Endothelial cell of umbilical vein (primary cell): Measurements from ENCODE around the gene DDX11. TPM values are rescaled to one million over a fixed set of nuclear protein-coding genes. Genes with fewer than 3 reads are reported as not detected.
"Not testable (repeated sequence)": the region's sequence is repeated elsewhere in the genome, so short reads cannot be mapped to it uniquely, and the experiment has no call there.

Source experiments
- BruUV-seq: library from RNA; stranded (reverse); fragments of 400-500 nt; replicated peaks from 2 replicates; lab custom pipeline; 2021; lab: Mats Ljungman, UMichigan
- CTCF ChIA-PET: fragments of 300-600, 350-600 bp; sonication (Branson Sonifier 250); formaldehyde crosslinking; loops from one replicate; lab custom pipeline; 2021; ENCODE audit warnings: antibody characterized with exemption, inconsistent platforms; lab: Charles Lee
- POLR2A ChIA-PET: fragments of 300-600, 350-600 bp; sonication (Branson Sonifier 250); formaldehyde crosslinking; loops from one replicate; lab custom pipeline; 2021; ENCODE audit warnings: antibody characterized with exemption, inconsistent platforms; lab: Charles Lee
- DNase-seq: peaks from one replicate; pipeline ENCODE4 v3.0.0-alpha.2; 2011; ENCODE audit warnings: low read depth, low spot score
- FAIRE-seq: peaks from 2 replicates; lab custom pipeline; 2011; peaks lifted over from hg19 to GRCh38; lab: Jason Lieb, UNC
- H2AFZ ChIP-seq: 2 replicates; pipeline ENCODE4 v1.6.0; 2012; ENCODE audit warnings: low read depth, low read length, control low read depth, inconsistent platforms
- H3K27ac ChIP-seq: 2 replicates; pipeline ENCODE4 v1.5.1; 2011; ENCODE audit warnings: low read depth, mild to moderate bottlenecking, control low read depth, low read length, moderate library complexity; ENCODE audit not compliant: insufficient read depth
- H3K27me3 ChIP-seq, 2 experiments: 2 replicates each; pipeline versions ENCODE4 v1.6.0 to v1.6.1; 2011; ENCODE audit warnings: low read length in 2 of 2, mixed read lengths in 1 of 2; ENCODE audit not compliant: control insufficient read depth in 2 of 2, insufficient read depth in 2 of 2
- H3K36me3 ChIP-seq, 2 experiments: 2 replicates in 1 of 2; 3 replicates in 1 of 2; pipeline ENCODE4 v1.5.1; 2011; ENCODE audit warnings: low read length in 2 of 2, mild to moderate bottlenecking in 1 of 2, moderate library complexity in 1 of 2; ENCODE audit not compliant: control insufficient read depth in 2 of 2, insufficient read depth in 2 of 2; ENCODE audit errors: extremely low read depth in 1 of 2
- H3K4me1 ChIP-seq: 3 replicates; pipeline ENCODE4 v1.5.1; 2011; ENCODE audit warnings: mild to moderate bottlenecking, low read length; ENCODE audit not compliant: control insufficient read depth, insufficient read depth; ENCODE audit errors: extremely low read depth
- H3K4me2 ChIP-seq: 2 replicates; pipeline ENCODE4 v1.6.1; 2011; ENCODE audit warnings: low read length, control low read depth, mixed read lengths; ENCODE audit not compliant: insufficient read depth
- H3K4me3 ChIP-seq, 3 experiments: fragments of 200-600 bp in 1 of 3; sonication (generic), shearing (Covaris generic) in 1 of 3; replicated peaks in 1 of 3; 2 replicates each; pipeline ENCODE4 v1.5.1; 2011 to 2016; ENCODE audit warnings: control low read depth in 3 of 3, low read length in 3 of 3, mild to moderate bottlenecking in 2 of 3, inconsistent platforms in 1 of 3, low read depth in 1 of 3, moderate library complexity in 1 of 3; ENCODE audit not compliant: insufficient read depth in 1 of 3
- H3K79me2 ChIP-seq: 2 replicates; pipeline ENCODE4 v1.6.0; 2012; ENCODE audit warnings: low read length, inconsistent platforms; ENCODE audit not compliant: control insufficient read depth, insufficient read depth
- H3K9ac ChIP-seq: replicated peaks from 2 replicates; pipeline ENCODE3; 2011; ENCODE audit warnings: low read length, control low read depth; ENCODE audit not compliant: insufficient read depth; ENCODE audit errors: extremely low read depth
- H3K9me1 ChIP-seq: replicated peaks from 3 replicates; pipeline ENCODE4 v1.6.0; 2011; ENCODE audit warnings: mild to moderate bottlenecking, low read length; ENCODE audit not compliant: control insufficient read depth, insufficient read depth; ENCODE audit errors: extremely low read depth
- H3K9me3 ChIP-seq: replicated peaks from 2 replicates; pipeline ENCODE4 v1.5.1; 2012; ENCODE audit warnings: low read length, inconsistent platforms; ENCODE audit not compliant: control insufficient read depth, insufficient read depth
- H4K20me1 ChIP-seq: replicated peaks from 2 replicates; pipeline ENCODE3; 2011; ENCODE audit warnings: mild to moderate bottlenecking, low read length; ENCODE audit not compliant: control insufficient read depth, insufficient read depth; ENCODE audit errors: extremely low read depth
- dilution Hi-C: fragments of 300-500 bp; cut with MboI; formaldehyde crosslinking; loops from one replicate; pipeline ENCODE4 v1.15.0; 2019; ENCODE audit warnings: low sequenced_read_pairs; ENCODE audit not compliant: extremely low pct_ligation_motif_present
- intact Hi-C: fragments of 100-400 bp; cut with micrococcal nuclease; formaldehyde crosslinking; loops from one replicate; pipeline ENCODE4 v1.10.0; 2022
- polyA plus RNA-seq, 4 experiments: library from polyadenylated mRNA; depleted of rRNA in 3 of 4; stranded (reverse) in 3 of 4; unstranded in 1 of 4; fragments of >200 nt; gene quantifications; 2 replicates each; pipeline versions ENCODE4 v1.2.1 to v1.2.3, GENCODE V29; 2011 to 2012; ENCODE audit warnings: missing spikeins in 1 of 4
- total RNA-seq: library from RNA; stranded (reverse); gene quantifications from 2 replicates; pipeline ENCODE4 v1.2.3, GENCODE V29; 2021

DDX11 gene
- total and polyA plus RNA-seq, 2 donors (not counting 3 experiments of a cell fraction or from before 2014, with no cell fraction given) = 20.8 to 71.4 TPM

DNA sequence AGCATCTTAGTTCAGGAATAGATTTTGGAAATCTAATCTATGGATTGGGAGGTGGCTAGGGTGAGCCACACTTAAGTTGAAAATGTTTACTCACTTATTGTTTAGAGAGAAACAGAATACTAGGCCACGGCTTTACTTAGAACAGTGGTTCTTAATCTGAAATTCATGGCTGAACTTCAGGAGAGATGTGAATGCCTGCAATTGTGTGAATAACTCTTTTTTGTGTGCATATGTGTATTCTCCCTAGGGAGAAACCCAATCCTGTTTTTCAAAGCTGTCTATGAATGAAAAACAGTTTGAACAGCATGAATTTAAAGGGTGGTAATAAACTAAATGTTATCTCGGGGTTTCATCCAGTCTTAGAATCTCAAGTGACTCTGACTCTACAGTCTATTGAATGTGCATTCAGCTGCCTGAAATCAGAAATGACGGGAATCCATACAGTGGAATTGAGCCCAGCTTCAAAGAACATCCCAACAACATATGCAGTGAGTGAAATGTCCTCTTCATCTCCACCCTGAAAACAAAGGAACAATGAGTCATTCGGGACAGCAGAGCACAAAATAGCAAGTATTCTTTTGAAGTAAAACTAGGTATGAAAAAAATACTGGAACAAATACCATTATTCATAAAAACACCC is 53.7 kb downstream of the DDX11 start:
- H3K79me2 ChIP-seq, H3K36me3 ChIP-seq: not testable (repeated sequence)

DNA sequence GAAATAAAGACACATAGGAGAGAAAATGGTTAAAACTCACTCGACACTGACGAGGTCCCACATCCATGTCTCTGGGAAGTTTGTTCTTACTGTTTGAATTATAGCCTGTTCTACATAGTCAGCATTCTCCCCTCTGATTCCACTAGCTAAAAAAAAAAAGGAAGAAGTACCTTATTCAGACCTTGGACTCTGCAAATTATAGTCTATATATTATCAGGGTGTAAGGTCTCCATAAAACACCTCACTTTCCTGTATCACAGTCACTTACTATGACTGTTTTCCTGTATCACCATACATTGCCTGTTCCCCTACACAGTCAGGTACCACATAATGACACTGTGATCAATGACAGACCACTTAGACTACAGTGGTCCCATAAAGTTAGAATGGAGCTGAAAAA is 62.9 kb downstream of the DDX11 start:
- DNase-seq, H3K79me2 ChIP-seq, H3K27me3 ChIP-seq, H3K9me3 ChIP-seq, H3K4me1 ChIP-seq, FAIRE-seq, H4K20me1 ChIP-seq, intact Hi-C loops, H2AFZ ChIP-seq, BruUV-seq, H3K4me3 ChIP-seq, CTCF ChIA-PET, H3K4me2 ChIP-seq, H3K27ac ChIP-seq, H3K9me1 ChIP-seq, H3K36me3 ChIP-seq, POLR2A ChIA-PET, H3K9ac ChIP-seq, dilution Hi-C loops: not testable (repeated sequence)

More for the DNA sequence above, 53.7 kb downstream of the DDX11 start:
- H3K9me1 ChIP-seq, H2AFZ ChIP-seq, POLR2A ChIA-PET, BruUV-seq, H3K27ac ChIP-seq, intact Hi-C loops, H3K9ac ChIP-seq, DNase-seq, CTCF ChIA-PET, H3K27me3 ChIP-seq, H3K4me1 ChIP-seq, H3K4me2 ChIP-seq, H3K4me3 ChIP-seq, dilution Hi-C loops, H4K20me1 ChIP-seq, H3K9me3 ChIP-seq, FAIRE-seq: not testable (repeated sequence)

DNA sequence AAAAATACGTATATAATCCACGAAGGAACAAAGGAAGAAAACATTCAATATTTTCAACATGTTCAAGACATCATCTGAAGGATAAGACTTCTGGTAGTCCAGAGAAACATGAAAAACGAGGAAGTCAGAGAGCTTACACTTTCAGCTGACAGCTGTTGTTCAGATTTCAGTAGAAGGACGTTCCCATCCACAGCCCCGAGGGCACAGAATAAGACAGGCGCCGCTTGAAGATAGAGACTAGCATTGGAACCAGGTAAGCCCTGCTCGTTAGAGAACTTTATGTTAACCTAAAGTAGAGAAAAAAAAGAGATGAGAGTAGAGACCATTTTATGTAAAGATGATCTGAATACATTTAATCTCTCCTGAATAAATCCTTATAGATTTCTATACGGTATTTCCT is 71.1 kb downstream of the DDX11 start:
- H3K79me2 ChIP-seq, DNase-seq, H3K27me3 ChIP-seq, BruUV-seq, intact Hi-C loops, dilution Hi-C loops, H3K9me3 ChIP-seq, H3K9ac ChIP-seq, H3K4me3 ChIP-seq, H3K4me2 ChIP-seq, H3K36me3 ChIP-seq, H3K4me1 ChIP-seq, CTCF ChIA-PET, H2AFZ ChIP-seq, H3K27ac ChIP-seq, H3K9me1 ChIP-seq, POLR2A ChIA-PET, H4K20me1 ChIP-seq: not testable (repeated sequence)
- peak; percentile 26 for FAIRE-seq

- CTCF ChIA-PET, intact Hi-C loops, DNase-seq, H3K9me1 ChIP-seq, H3K9me3 ChIP-seq, BruUV-seq, FAIRE-seq, H3K4me2 ChIP-seq, H3K79me2 ChIP-seq, H3K27ac ChIP-seq, H4K20me1 ChIP-seq, H3K4me1 ChIP-seq, H3K4me3 ChIP-seq, dilution Hi-C loops, H2AFZ ChIP-seq, H3K9ac ChIP-seq, POLR2A ChIA-PET, H3K36me3 ChIP-seq, H3K27me3 ChIP-seq: not testable (repeated sequence)
Observed at GRCh38 chr12:31145296-31145695, 71.6 kb downstream of the DDX11 start.
